DMS79 (cell line): Measurements from ENCODE around the gene KRT80.
"Not testable (repeated sequence)": the region's sequence is repeated elsewhere in the genome, so short reads cannot be mapped to it uniquely, and the experiment has no call there.

Experiments used
- DNase-seq: peaks from one replicate; lab custom pipeline; 2025; lab: John Stamatoyannopoulos, UW

The KRT80 gene

DNA sequence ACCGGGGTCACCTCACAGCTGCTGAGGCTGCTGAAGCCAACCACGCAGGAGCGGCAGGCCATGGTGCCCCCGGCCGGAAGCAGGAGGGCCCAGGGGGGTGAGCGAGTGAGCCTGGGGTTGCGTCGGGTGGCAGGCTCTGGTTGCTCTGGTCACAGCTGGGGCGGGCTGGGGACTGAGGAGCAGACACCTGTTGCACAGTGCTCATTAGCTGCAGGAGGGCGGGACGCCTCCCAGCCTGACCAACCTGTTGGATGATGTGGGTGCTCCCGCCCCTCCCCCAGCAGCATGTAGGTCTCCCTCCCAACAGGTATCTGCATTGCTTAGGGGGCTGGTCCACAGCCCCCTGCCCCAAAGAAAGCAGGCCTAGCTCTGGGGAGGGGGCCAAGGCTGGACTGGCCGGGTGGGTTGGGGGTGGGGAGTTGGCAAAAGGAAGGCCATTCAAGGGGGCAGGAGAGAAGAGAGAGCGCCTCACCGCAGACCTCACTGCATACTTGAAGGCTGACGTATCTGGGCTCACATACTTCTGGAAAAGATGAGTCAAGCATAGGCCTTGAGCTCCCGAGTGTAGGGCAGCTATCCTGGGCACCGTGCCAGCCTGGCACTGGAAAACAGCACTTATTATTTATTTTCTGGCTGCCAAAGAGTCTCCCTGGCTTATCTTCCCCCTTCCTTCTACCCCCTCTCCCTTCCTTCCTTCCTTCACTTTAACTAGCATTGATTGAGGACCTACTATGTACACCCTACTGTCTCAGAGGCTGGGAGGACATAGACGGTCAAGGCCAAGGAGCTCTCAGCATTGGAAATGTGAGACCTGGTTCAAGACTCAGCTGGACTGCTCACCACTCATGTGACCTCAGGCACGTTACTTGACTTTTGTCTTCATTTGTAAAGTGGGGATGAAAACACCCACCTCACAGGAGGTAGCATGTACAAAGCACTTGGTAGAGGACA, at the start of gene KRT80:
KRT80 (minus strand) TSS at position 174 of the 951 bp plus-strand sequence; CDS start at position 62, 112 bp downstream.
- peak; percentile 69 for DNase-seq

DNA sequence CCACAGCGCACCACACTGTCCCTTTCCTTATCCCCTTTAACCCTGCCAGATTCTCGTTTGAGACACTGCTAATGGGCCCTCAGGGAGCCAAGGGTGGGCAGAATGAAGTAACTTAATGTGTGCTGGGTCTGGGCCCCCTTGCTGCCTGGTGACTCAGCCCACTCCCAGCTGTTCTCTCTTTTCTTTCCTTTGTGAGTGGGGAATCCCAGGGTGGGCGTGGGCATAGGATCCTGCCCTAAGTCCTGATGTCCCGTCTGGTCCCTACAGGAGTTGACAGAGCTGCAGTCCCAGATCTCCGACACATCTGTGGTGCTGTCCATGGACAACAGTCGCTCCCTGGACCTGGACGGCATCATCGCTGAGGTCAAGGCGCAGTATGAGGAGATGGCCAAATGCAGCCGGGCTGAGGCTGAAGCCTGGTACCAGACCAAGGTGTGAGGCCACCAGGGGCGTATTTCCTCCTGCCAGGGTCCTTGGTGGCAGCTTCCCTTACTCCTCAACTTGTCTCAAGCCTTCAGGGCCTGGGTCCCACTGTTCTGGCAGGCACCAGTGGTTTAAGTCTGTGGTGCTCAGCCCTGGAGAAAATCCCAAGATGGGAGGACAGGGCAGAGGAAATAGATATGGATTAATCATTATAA, 49.5 kb upstream of the KRT80 start:
- DNase-seq, result no peak

DNA sequence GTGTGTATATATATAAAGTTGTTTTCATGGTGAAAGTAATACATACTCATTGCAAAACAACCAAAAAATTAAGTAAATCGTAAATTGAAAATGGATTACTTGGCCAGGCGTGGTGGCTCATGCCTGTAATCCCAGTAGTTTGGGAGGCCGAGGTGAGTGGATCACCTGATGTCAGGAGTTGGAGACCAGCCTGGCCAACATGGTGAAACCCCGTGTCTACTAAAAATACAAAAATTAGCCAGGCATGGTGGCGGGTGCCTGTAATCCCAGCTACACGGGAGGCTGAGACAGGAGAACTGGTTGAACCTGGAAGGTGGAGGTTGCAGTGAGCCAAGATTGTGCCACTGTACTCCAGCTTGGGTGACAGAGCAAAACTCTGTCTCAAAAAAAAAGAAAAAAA, 48.4 kb upstream of the KRT80 start:
- not testable (repeated sequence) for DNase-seq

DNA sequence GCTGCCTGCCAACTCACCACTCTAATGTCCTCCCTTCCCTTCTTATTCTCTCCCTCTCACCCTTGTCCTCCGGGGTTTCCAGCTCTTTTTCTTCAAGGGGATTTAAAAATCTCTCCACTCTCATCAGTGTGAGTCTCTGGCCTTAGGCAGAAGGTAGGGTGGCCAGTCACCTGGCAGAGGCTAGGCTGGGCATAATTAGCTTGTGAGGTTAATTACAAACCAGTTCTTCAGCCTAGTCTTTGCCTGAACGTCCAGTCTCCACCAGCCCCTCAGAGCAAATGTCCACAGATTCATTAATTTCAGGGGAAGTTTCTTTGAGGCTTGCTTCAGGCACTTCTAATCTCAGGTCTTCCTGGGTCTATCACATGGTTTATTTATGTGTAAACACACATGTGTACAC, 48.0 kb upstream of the KRT80 start:
- DNase-seq, result no peak

DNA sequence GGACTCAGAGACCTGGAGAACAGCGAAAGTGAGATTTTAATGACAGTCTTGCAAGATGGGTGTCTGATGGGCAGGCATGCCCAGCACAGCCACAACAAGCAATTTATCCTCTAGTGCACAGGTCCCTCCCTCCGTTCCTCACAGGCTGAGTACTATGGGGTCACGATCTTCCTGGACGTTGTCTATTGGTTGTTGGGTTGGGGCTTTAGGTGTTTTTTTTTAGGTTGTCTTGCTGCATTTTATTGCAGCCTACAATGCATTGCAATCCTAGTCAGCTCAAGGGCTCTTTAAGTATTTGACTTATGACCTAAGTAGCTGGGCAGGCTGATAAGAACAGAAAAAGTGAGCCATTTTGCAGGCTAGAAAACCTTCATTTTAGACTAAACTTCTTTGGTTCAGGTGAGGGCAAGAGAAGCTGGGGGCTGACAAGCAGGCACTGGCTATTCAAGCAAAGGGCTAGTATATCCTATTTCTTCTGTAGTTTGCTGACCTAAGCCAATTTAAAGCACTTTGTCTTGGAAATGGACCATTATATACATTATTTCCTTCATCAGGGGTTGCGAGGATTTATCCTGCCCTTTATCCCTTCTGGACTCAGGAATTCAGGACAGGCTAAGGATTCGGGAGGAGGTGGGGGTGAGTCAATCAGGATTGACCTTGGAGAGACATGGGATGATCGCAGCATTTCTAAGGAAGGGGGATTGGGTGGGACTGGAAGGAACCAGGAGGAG, 47.3 kb upstream of the KRT80 start:
- DNase-seq, result no peak

DNA sequence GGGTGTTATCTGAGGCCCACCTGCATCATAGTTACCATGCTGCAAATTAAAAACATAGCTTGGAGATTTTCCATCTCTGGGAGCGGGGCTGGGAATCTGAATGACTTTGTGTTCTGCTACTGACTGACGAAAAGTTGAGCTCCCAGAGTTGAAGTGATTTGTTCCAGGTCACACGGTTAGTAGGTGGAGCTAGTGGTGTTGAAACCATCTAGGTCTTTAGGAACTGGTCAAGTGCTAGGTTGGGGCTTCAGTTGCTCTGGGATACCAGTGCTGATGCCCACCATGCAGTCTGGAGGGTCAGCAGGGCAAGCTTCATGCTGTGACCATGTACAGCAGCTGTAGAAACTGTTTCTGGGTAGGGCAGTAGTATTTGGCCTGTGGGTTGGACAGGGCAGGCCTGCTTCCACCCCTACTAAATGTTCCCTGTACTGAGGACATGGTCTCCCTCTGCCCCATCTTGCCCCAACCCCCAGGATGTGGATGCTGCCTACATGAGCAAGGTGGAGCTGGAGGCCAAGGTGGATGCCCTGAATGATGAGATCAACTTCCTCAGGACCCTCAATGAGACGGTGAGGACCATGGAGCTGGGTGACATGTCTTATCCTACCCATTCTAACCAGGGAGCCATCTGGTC, 46.5 kb upstream of the KRT80 start:
- DNase-seq, result no peak

DNA sequence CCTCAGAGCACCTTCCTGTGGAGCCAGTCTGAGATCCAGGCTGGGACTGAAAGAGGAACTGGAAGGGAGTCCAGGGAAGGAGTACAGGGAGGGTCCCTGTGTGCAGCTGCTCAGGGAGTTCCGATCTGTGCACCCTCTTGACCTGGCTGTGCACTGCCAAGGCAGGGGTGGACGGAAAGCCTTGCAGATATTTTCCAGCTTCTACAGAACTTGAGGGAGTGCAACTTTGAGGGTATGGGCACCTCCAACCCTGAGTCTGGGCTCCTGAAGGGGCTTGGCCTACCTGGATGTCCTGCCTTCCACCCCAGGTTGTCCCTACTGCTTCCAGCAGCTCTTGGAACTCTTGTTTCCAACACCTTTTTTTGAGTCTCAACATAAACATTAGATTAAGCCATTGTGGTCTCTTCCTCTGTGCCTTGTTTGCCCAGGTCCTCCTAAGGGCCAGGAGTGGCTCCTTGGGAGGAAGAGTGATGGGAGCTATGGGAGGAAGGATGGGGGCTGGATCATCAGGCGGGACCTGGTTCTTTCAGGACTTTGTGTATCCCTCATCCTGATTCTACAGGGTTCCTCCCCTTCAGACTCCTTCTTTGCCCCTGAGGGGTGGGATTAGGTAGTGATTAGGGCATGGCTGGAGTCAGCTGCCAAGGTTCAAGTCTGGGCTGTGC, 44.7 kb upstream of the KRT80 start:
- no peak for DNase-seq

DNA sequence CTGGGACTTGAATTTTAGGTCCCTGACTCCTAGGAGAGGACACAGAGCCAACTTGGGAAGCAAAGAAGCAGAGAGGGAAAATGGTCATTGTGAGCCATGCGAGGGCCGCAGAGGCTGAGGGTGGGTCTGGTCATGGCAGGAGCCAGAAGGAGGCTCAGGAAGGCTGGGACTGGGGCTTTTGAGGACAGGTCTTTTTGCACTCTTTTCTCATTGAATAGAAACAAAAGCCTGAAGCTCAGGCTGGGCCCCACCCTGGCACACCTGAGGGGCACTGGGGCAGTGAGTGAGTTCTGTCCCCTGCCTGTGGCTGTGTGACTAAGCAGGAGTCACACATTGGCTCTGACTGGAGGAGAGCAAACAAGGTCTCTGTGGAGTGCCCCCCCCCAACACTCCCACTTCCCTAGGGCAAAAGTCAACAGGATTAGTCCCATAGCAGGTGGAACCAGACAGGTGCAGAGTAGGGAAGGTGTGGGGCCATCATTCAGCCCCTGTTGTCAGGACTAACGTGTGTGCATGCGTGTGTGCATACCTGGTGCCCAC, 44.1 kb upstream of the KRT80 start:
- no peak for DNase-seq

DNA sequence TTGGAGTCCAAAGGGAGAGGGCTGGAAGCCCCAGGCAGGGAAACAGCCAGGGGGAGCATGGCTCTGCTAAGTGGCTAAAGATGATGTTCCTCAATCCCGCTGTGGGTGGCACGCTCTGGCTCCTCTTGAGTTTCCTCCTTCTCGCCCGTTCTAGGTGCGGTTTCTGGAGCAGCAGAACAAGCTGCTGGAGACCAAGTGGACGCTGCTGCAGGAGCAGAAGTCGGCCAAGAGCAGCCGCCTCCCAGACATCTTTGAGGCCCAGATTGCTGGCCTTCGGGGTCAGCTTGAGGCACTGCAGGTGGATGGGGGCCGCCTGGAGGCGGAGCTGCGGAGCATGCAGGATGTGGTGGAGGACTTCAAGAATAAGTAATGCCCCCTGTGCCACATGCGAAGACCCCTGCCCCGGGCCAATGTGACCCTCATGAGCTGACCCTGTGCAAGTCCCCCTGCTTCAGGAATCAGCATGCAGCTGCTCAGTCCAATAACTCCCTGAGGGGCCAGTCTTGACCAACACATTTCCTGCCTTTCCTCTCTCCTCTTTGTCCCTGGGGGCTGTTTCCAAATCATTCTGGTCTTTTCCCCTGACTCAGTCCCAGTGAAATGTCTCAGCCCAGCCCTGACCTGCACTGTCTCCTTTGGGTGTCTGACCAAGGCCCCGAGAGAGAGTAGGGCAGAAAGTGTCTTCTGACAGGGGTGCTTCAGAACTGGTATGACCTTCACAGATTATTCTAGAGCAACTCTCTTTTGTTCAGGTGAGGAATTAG, 43.4 kb upstream of the KRT80 start:
- no peak for DNase-seq

DNA sequence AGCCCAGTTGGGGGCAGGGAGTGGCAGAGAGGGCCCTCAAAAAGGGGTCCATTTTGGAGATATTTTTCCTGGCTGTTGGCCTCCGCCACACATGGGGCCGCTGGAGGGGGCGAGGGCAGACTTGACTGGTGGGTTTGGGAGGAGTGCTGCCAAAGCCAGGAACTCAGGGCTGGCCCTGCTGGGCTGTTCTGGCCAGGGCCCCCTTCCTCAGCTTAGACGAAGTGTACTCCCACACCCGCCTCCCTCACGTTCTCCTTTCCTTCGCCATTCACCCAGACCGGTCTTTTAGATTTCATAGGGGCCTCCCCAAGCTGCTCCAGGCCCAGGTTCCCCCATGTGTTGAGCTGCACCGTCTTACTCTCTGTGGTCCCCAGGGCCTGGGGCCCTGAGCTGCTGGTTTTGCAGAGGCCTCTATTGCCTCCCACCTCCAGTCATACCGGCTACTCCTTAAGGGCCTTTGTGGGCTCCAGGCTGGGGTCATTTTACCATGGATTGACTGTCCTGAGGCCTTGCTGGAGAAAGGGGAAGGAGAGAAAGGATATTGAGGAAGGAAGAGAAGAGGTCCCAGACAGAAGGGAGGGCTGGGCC, 42.5 kb upstream of the KRT80 start:
- DNase-seq, result no peak

DNA sequence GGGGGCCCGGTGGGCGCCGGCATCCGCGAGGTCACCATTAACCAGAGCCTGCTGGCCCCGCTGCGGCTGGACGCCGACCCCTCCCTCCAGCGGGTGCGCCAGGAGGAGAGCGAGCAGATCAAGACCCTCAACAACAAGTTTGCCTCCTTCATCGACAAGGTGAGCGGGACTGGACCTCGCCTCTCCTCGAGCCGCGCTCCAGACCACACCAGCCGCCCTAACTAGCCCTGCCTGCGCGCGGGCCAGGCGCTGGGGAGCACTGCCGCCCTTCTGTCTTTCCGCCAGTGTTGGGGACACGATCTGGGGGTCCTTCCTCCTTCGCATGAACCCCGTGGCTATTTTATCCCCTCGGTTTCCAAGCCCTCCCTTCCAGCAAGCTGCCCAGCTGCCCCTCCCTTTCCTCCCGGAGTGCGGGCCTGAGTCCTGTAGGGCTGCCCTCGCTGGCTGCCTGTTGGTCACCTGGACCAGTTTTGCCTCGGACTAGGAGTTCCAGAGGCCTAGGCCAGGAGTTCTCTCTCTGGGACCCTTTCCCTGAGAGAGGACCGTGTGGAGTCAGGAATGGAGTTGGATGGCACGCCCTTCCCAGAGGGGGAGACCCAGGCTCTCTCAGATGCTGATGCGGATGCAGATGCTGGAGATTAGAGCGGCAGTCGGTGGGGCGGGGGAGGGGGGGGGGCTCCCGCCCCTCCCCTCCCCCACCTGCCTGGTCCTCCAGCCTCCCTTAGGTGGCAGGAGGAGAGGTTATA, 41.8 kb upstream of the KRT80 start:
- no peak for DNase-seq

DNA sequence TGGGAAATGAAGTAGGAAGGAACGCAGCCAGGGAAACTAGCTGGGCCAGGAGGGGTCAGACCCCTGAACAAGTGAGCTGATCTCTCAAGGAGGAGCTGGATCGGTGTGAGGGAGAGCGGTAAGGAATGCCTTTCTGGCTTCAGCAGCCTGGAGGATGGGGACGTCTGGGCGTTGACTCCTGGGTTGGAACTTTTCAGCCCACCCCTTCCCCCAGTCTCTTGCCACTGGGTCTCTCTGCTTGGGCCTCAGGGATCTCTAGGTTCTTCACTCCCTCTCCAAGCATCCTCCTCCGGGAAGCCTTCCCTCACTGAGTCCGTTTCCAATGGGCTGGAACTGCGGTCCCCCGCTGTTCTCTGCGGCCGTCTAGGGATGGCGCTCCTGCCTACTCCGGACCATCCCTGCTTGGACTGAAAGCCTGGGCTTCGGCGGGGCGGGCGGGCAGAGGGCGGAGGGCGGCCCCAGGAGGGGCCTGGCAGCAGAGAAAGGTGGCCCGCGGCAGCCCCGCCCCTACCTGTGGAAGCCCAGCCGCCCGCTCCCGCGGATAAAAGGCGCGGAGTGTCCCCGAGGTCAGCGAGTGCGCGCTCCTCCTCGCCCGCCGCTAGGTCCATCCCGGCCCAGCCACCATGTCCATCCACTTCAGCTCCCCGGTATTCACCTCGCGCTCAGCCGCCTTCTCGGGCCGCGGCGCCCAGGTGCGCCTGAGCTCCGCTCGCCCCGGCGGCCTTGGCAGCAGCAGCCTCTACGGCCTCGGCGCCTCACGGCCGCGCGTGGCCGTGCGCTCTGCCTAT, 41.1 kb upstream of the KRT80 start, which contains the start of gene KRT7:
KRT7 (plus strand) TSS at position 570 of the 788 bp plus-strand sequence; CDS start at position 624, 54 bp downstream.
- DNase-seq, result no peak

DNA sequence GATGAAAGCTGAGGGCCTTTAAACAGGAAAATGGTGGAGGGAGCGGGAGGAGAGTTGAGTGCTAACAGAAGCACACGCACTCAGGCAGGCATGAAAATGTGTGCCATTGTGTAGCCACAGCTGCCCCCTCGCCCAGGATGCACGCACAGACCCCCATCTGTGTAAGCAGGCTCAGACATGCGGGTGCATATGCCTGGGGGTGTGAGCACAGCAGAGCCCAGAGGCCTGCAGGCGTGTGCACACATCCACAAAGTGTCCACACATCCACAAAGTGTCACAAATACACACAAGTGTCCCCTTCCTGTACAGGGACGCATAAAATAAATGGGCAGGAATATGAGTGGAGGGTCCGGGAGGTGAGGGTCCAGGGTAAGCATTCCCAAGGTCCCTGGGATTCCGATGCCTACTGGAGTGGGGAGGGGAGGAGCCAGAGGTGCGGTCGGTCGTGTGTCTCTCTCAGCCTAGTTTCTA, 40.4 kb upstream of the KRT80 start:
- no peak for DNase-seq

DNA sequence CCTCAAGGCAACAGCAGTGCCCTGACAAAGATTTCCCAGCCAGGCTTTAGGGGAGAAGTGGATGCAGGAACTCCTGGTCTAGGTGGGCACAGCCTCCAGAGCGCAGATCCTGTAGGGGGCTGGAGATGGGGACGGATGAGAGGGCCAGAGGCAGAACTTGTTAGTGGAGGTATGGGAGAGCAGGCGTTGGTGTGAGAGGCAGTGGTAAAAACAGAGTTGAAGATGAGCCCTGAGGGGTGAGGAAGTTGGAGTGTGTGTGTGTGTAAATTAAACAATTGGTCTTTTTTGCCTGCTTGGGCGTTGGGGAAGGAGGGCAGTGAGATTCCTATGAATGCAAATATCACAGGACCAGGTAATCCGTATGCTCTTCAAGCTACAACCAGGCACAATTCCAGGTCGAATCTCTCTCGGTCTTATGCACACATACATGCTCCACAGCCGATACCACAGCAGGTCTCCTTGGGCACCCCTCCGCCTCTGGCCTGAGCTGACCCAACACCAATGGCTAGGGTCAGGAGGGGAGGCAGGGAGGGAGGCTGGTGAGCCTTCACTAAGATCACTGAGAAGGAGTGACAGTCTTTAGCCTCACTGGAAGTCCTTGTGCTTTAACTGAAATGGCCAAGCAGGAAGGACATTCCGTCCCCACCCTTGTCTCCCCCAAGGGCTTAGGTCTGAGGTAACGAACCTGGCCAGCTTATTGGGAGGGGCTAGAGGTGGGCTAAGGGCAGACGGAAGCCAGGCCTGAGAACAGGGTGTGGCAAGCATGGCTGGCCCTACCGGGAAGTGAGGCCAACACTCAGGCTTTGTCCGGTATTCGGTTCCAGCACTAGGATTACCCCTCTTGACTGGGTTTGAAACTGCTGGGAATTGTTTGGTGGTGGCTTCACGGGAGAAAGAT, 39.7 kb upstream of the KRT80 start:
- DNase-seq, result no peak

DNA sequence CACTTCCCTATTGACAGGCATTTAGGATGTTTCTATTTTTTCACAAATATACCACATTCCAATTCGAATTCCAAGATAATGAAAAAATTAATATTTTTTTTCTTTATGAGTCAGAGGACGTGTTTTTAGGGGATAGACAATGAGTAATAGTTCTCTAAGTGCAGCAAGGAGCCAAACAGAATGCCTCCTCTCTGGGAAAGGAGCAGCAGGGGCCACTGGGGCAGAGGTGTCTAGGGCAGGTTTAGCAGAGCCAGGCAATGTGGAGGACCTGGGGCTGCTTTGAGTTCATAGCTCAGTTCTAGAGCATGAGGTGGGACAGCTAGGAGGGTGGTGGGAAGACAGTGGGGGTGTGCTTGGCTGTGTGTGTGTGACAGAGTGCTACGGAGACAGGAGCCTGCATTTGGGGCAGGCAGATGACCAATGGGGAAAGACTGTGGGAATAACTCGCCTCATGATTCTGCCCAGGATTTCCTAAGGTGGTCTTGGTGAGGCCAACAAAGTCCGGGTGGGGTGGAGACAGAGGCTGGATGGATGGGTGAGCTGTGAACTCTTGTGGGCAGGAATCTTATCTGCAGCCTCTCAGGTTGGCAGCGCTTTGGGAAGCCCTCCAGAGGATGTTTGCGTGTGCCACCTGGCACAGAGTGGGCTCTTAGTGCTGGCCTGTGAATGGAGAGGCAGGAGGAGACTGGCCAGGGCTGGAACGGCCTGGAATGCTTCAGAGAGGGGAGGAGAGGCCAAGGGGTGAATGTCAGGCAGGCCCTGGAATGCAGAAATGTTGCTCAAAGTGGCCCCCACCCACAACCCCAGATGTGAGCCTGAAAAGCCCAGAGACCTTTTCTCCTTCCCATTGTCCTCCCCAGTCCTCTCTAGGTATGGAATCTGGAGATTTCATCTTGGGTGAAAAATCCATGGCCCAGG, 38.8 kb upstream of the KRT80 start:
- DNase-seq, result peak; percentile 14

DNA sequence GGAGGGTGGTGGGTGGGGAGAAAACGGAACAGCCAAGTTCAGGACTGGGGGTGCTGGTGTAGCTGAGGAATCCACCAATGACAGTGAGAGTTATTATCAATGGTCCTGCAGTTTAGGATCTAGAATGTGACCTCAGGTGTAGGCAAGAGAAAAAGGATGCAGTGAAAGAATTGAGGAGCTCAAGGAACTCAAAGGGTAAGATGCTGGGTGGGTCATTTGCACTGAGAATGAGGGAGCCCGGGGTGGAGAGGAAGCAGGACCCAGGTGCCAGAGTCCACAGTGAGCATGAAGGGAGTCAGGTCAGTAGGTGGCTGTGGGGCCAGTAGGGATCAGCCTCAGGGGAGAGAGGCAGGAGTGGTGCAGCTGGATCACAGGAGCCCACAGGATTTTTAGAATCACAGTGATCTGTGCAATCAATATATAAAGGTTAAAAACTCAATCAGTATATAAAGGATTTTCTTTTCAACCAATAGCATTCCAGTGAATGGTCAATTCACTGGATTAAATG, 38.1 kb upstream of the KRT80 start:
- DNase-seq, result no peak
